HepG2 (cell line): ENCODE measurements around the gene STAT1. TPM values are rescaled to one million over a fixed set of nuclear protein-coding genes. Genes with fewer than 3 reads are reported as not detected.

Experiments used
- ATAC-seq: fragments of 200-7000 bp; cut with Tn5 transposase; 3 replicates; pipeline ENCODE4 v1.9.1; 2020; ENCODE audit warnings: mild to moderate bottlenecking, moderate library complexity
- BruUV-seq: library from RNA; stranded (reverse); fragments of 400-500 nt; replicated peaks from 2 replicates; lab custom pipeline; 2021; lab: Mats Ljungman, UMichigan
- CTCF ChIA-PET: fragments of 300-600 bp; formaldehyde crosslinking; extraction: SDS; loops from one replicate; lab custom pipeline; 2021; ENCODE audit warnings: low total read pairs, inconsistent platforms, low intra/inter-chr PET ratio; lab: Yijun Ruan, JAX
- POLR2A ChIA-PET: fragments of 350-600 bp; sonication (Branson Sonifier 250); formaldehyde crosslinking; loops from one replicate; lab custom pipeline; 2020; ENCODE audit warnings: antibody characterized with exemption, inconsistent platforms; lab: Yijun Ruan, JAX
- DNase-seq: peaks from one replicate; pipeline ENCODE4 v3.0.0-alpha.2; 2015; ENCODE audit warnings: low spot score
- FAIRE-seq: peaks from 3 replicates; lab custom pipeline; 2011; peaks lifted over from hg19 to GRCh38; lab: Jason Lieb, UNC
- H2AFZ ChIP-seq: one replicate; pipeline ENCODE4 v1.6.1; 2011; ENCODE audit warnings: low read length, inconsistent platforms
- H3K27ac ChIP-seq: fragments of 300-600 bp; 3 replicates; pipeline ENCODE4 v1.8.0; 2011; ENCODE audit warnings: mixed run types, mild to moderate bottlenecking, mixed read lengths, low read length, inconsistent platforms; ENCODE audit not compliant: insufficient read depth; ENCODE audit errors: extremely low read length
- H3K27me3 ChIP-seq, 2 experiments: fragments of 200-600 bp in 1 of 2; 2 replicates in 1 of 2; 3 replicates in 1 of 2; pipeline versions ENCODE4 v1.6.0 to v1.8.0; 2011; ENCODE audit warnings: low read length in 2 of 2, mild to moderate bottlenecking in 2 of 2, moderate library complexity in 2 of 2, inconsistent platforms in 1 of 2; ENCODE audit not compliant: insufficient read depth in 2 of 2, control insufficient read depth in 1 of 2
- H3K36me3 ChIP-seq, 2 experiments: fragments of 200-600 bp in 1 of 2; replicated peaks in 1 of 2; 2 replicates in 1 of 2; 3 replicates in 1 of 2; pipeline versions ENCODE4 v1.5.1 to v1.8.0; 2011; ENCODE audit warnings: low read length in 2 of 2, inconsistent platforms in 1 of 2; ENCODE audit not compliant: insufficient read depth in 2 of 2, control insufficient read depth in 1 of 2
- H3K4me1 ChIP-seq: 2 replicates; pipeline ENCODE4 v1.5.1; 2012; ENCODE audit warnings: low read length, inconsistent platforms; ENCODE audit not compliant: insufficient read depth
- H3K4me2 ChIP-seq: 2 replicates; pipeline ENCODE4 v1.6.0; 2011; ENCODE audit warnings: low read depth, low read length, inconsistent platforms
- H3K4me3 ChIP-seq, 3 experiments: fragments of 200-600 bp in 1 of 3; sonication (generic), shearing (Covaris generic) in 1 of 3; replicated peaks in 1 of 3; 2 replicates each; pipeline ENCODE4 v1.5.1; 2011 to 2016; ENCODE audit warnings: low read length in 3 of 3, inconsistent platforms in 2 of 3, low read depth in 2 of 3, mild to moderate bottlenecking in 2 of 3, control low read depth in 1 of 3, mixed read lengths in 1 of 3; ENCODE audit not compliant: insufficient read depth in 1 of 3
- H3K79me2 ChIP-seq: one replicate; pipeline ENCODE4 v1.6.1; 2011; ENCODE audit warnings: low read length, inconsistent platforms; ENCODE audit not compliant: insufficient read depth
- H3K9ac ChIP-seq: 2 replicates; pipeline ENCODE4 v1.6.0; 2011; ENCODE audit warnings: mild to moderate bottlenecking, low read depth, low read length, inconsistent platforms; ENCODE audit not compliant: insufficient read depth
- H3K9me3 ChIP-seq: 2 replicates; pipeline ENCODE4 v1.5.1; 2012; ENCODE audit warnings: mild to moderate bottlenecking, low read length
- H4K20me1 ChIP-seq: 2 replicates; pipeline ENCODE4 v1.6.0; 2011; ENCODE audit warnings: inconsistent platforms, mild to moderate bottlenecking, low read length, moderate library complexity; ENCODE audit not compliant: insufficient read depth
- AGO1 ChIP-seq: fragments of 200-400 bp; formaldehyde crosslinking; IDR thresholded peaks from 2 replicates; pipeline ENCODE4 v1.6.1; 2017; ENCODE audit warnings: mild to moderate bottlenecking, low read depth, low read length, moderate library complexity; ENCODE audit not compliant: poor library complexity, severe bottlenecking
- ASH2L ChIP-seq: fragments of 300-600, 200-600 bp; sonication (generic); IDR thresholded peaks from 2 replicates; pipeline ENCODE4 v1.7.0; 2017; ENCODE audit warnings: low read depth, mild to moderate bottlenecking, moderate library complexity, mixed read lengths, low read length; ENCODE audit not compliant: insufficient read length
- MAFF ChIP-seq: IDR thresholded peaks from 2 replicates; pipeline ENCODE4 v1.6.1; 2011; ENCODE audit warnings: low read depth, low read length, improper control_type of control experiment
- MAFK ChIP-seq, 2 experiments: IDR thresholded peaks in 1 of 2; conservative IDR thresholded peaks in 1 of 2; 2 replicates each; pipeline ENCODE4 v1.6.1; 2011; ENCODE audit warnings: improper control_type of control experiment in 2 of 2, low read length in 2 of 2
- NBN ChIP-seq: fragments of 450-650 bp; conservative IDR thresholded peaks from 2 replicates; pipeline ENCODE4 v1.6.1; 2017
- NFIC ChIP-seq: IDR thresholded peaks from 2 replicates; pipeline ENCODE4 v1.6.1; 2012; ENCODE audit warnings: mild to moderate bottlenecking, low read length, inconsistent platforms
- ZKSCAN8 ChIP-seq: IDR thresholded peaks from 2 replicates; pipeline ENCODE4 v1.6.1; 2016; ENCODE audit warnings: borderline replicate concordance, missing genetic modification reagents, missing compliant biosample characterization
- ZNF557 ChIP-seq: sonication (generic); formaldehyde crosslinking; IDR thresholded peaks from 2 replicates; pipeline ENCODE4 v1.4.0; 2020; ENCODE audit warnings: missing genetic modification reagents
- ZNF570 ChIP-seq: sonication (generic); formaldehyde crosslinking; IDR thresholded peaks from 2 replicates; pipeline ENCODE4 v1.4.0; 2020; ENCODE audit warnings: mild to moderate bottlenecking, missing genetic modification reagents, borderline replicate concordance
- ZSCAN9 ChIP-seq: IDR thresholded peaks from 2 replicates; pipeline ENCODE4 v1.6.1; 2016; ENCODE audit warnings: borderline replicate concordance
- WGBS: methylation state at CpG from one replicate; pipeline ENCODE4 v1.1.6; 2017; ENCODE audit warnings: low lambda C conversion rate; 5-methylcytosine and 5-hydroxymethylcytosine counted together
- in situ Hi-C: cut with HindIII; loops from 2 replicates; pipeline ENCODE4 v1.10.0; 2017; ENCODE audit warnings: low pct_unique_long_range_greater_than_20kb; ENCODE audit not compliant: extremely low pct_ligation_motif_present
- intact Hi-C: fragments of 100-400 bp; cut with micrococcal nuclease; formaldehyde crosslinking; loops from one replicate; pipeline ENCODE4 v1.10.0; 2022; ENCODE audit not compliant: unreplicated experiment
- polyA plus RNA-seq, 8 experiments: library from polyadenylated mRNA; depleted of rRNA in 3 of 8; stranded (reverse) in 7 of 8; unstranded in 1 of 8; fragments of >200 nt; fragmentation: Illumina TruSeq in 4 of 8; extraction: Trizol in 4 of 8; gene quantifications; 2 replicates each; pipeline versions ENCODE4 v1.2.1 to v1.2.3, GENCODE V29; 2011 to 2016; ENCODE audit warnings: low read depth in 4 of 8, missing spikeins in 1 of 8, mixed read lengths in 1 of 8; ENCODE audit not compliant: insufficient read depth in 1 of 8
- total RNA-seq, 5 experiments: library from RNA; depleted of rRNA; stranded (reverse); fragments of >200 nt; fragmentation: Illumina TruSeq; extraction: Trizol; gene quantifications; 2 replicates each; pipeline ENCODE4 v1.2.3, GENCODE V29; 2016; ENCODE audit warnings: low read depth in 1 of 5

The STAT1 gene
- total and polyA plus RNA-seq, 2 of the 13 experiments (the other 11 are each of a cell fraction or from before 2014, with no cell fraction given), result 21.8 to 59.6 TPM

- POLR2A ChIA-PET, result no interaction called here
- Histone ChIP-seq H3K27ac (no peak overlapping the region), H2AFZ (no peak overlapping the region), H3K36me3 (peaks cover 31 to 87% of the 10 kb centered on the region in 2 experiments), H3K9ac (no peak overlapping the region), H4K20me1 (no peaks in the 10 kb centered on the region), H3K27me3 (no peaks in the 10 kb centered on the region), H3K4me3 (no peak overlapping the region), H3K4me2 (no peak overlapping the region), H3K4me1 (no peaks in the 10 kb centered on the region), H3K79me2 (no peaks in the 10 kb centered on the region), H3K9me3 (no peaks in the 10 kb centered on the region)
- no TSS peak for BruUV-seq
- TF ChIP-seq NFIC, result no peak
- no peak for TF ChIP-seq ASH2L
- TF ChIP-seq NBN, result no peak
- no peak for TF ChIP-seq AGO1
- TF ChIP-seq ZNF557 (CRISPR knock-in tag), result no peak
- no peak for TF ChIP-seq ZNF570 (CRISPR knock-in tag)
- in situ Hi-C loops, result no loop called here
- ATAC-seq (no peak), DNase-seq (no peak), FAIRE-seq (no peak)
- CTCF ChIA-PET, result no interaction called here
- intact Hi-C loops, result no loop called here
- WGBS, result over 99% methylated on average over 7 of the region's 7 CpGs
These were observed 19.8 kb downstream of the STAT1 start for GRCh38 chr2:190994148-190994547.

- Histone ChIP-seq H3K27ac (no peak overlapping the region), H4K20me1 (no peaks in the 10 kb centered on the region), H3K36me3 (peaks cover 30 to 90% of the 10 kb centered on the region in 2 experiments), H3K79me2 (no peaks in the 10 kb centered on the region), H3K4me3 (no peak overlapping the region), H3K9ac (no peak overlapping the region), H3K9me3 (no peaks in the 10 kb centered on the region), H3K4me1 (no peaks in the 10 kb centered on the region), H2AFZ (no peak overlapping the region), H3K27me3 (no peaks in the 10 kb centered on the region), H3K4me2 (no peak overlapping the region)
- 95% methylated on average over 6 of the region's 6 CpGs for WGBS
- ChIA-PET POLR2A (interaction anchor here (1.1 kb wide), 1 partner anchor 21 kb away, joined by 3 read pairs; the partner anchor contains the start of gene STAT1), CTCF (no interaction called here)
- DNase-seq (no peak), ATAC-seq (no peak), FAIRE-seq (no peak)
- no TSS peak for BruUV-seq
- in situ Hi-C loops, result no loop called here
- TF ChIP-seq MAFK (conservative IDR thresholded peaks at IDR 0.05 in 1 of 2, IDR thresholded peaks at IDR 0.05 in 1 of 2; ENCODE audit: low read length in 2 of 2) (peak; percentile 33 to 66), ZSCAN9 (CRISPR knock-in tag) (no peak), MAFF (0 out of 2 replicates have a peak, but pooled peaks have one; percentile 15), ZKSCAN8 (no peak)
- intact Hi-C loops, result no loop called here
These were observed 20.7 kb downstream of the STAT1 start for GRCh38 chr2:190993292-190993643.
